Loucy (cell line): ENCODE results near the gene RSRC2.

Source experiments
- H2AFZ ChIP-seq: fragments of 200-600 bp; sonication (generic); 2 replicates; pipeline ENCODE4 v1.6.0; 2016; ENCODE audit warnings: antibody characterized with exemption, mild to moderate bottlenecking, low read length, moderate library complexity
- H3F3A ChIP-seq: fragments of 200-600 bp; 2 replicates; pipeline ENCODE4 v1.6.0; 2016; ENCODE audit warnings: antibody characterized with exemption, low read depth, mild to moderate bottlenecking
- H3K27me3 ChIP-seq: fragments of 200-600 bp; sonication (generic); 2 replicates; pipeline ENCODE4 v1.6.1; 2014; ENCODE audit warnings: low read length, mild to moderate bottlenecking; ENCODE audit not compliant: insufficient read depth, poor library complexity, severe bottlenecking
- H3K36me3 ChIP-seq: fragments of 200-600 bp; sonication (generic); 2 replicates; pipeline ENCODE4 v1.6.1; 2016; ENCODE audit warnings: low read length; ENCODE audit not compliant: insufficient read depth
- H3K4me1 ChIP-seq: fragments of 200-600 bp; sonication (generic); 2 replicates; pipeline ENCODE4 v1.5.1; 2014; ENCODE audit warnings: low read length, mild to moderate bottlenecking; ENCODE audit not compliant: insufficient read depth, poor library complexity, severe bottlenecking
- H3K4me2 ChIP-seq: fragments of 200-600 bp; sonication (generic); 2 replicates; pipeline ENCODE4 v1.6.0; 2014; ENCODE audit warnings: antibody characterized with exemption, low read length, low read depth, mild to moderate bottlenecking; ENCODE audit not compliant: poor library complexity, severe bottlenecking
- H3K4me3 ChIP-seq: fragments of 200-600 bp; sonication (generic); 2 replicates; pipeline ENCODE4 v1.5.1; 2014; ENCODE audit warnings: low read length, mild to moderate bottlenecking, mixed read lengths; ENCODE audit not compliant: poor library complexity, severe bottlenecking
- H3K79me2 ChIP-seq: fragments of 200-600 bp; sonication (generic); 2 replicates; pipeline ENCODE4 v1.6.1; 2014; ENCODE audit warnings: low read length; ENCODE audit not compliant: insufficient read depth
- H3K9ac ChIP-seq: fragments of 200-600 bp; sonication (generic); 2 replicates; pipeline ENCODE4 v1.6.0; 2014; ENCODE audit warnings: mild to moderate bottlenecking, low read depth, low read length, moderate library complexity; ENCODE audit not compliant: poor library complexity, severe bottlenecking
- H3K9me2 ChIP-seq: fragments of 200-600 bp; sonication (generic); replicated peaks from 2 replicates; pipeline ENCODE4 v1.6.1; 2016; ENCODE audit warnings: low read depth, low read length, mixed read lengths
- H3K9me3 ChIP-seq: fragments of 200-600 bp; sonication (generic); 2 replicates; pipeline ENCODE4 v1.6.1; 2014; ENCODE audit warnings: mild to moderate bottlenecking, antibody characterized with exemption, low read length, low read depth; ENCODE audit not compliant: insufficient read depth
- H4K20me1 ChIP-seq: fragments of 200-600 bp; sonication (generic); 2 replicates; pipeline ENCODE4 v1.6.0; 2014; ENCODE audit warnings: antibody characterized with exemption, low read length, mild to moderate bottlenecking; ENCODE audit not compliant: insufficient read depth, poor library complexity, severe bottlenecking
- CTCF ChIP-seq: fragments of 200-600 bp; sonication (generic); conservative IDR thresholded peaks from 2 replicates; pipeline ENCODE4 v1.5.1; 2014; ENCODE audit warnings: mild to moderate bottlenecking, antibody characterized with exemption, low read length
- EZH2phosphoT487 ChIP-seq: fragments of 200-600 bp; IDR thresholded peaks from 2 replicates; pipeline ENCODE4 v1.6.1; 2018; ENCODE audit warnings: antibody characterized with exemption, mild to moderate bottlenecking, moderate library complexity, borderline replicate concordance

Gene RSRC2

GRCh38 chr12:122483969-122484368 lies 42.8 kb downstream of the RSRC2 start:
- Histone ChIP-seq H3K79me2 (no peaks in the 10 kb centered on the region), H3K9me2 (no peaks in the 10 kb centered on the region), H3K4me1 (no peaks in the 10 kb centered on the region), H3K4me2 (no peak overlapping the region), H3K36me3 (peaks cover 83% of the 10 kb centered on the region), H3K27me3 (no peaks in the 10 kb centered on the region), H4K20me1 (no peaks in the 10 kb centered on the region), H2AFZ (no peak overlapping the region), H3K9me3 (no peaks in the 10 kb centered on the region), H3F3A (no peaks in the 10 kb centered on the region), H3K4me3 (no peak overlapping the region), H3K9ac (no peak overlapping the region)
- TF ChIP-seq CTCF (no peak), EZH2phosphoT487 (no peak)

GRCh38 chr12:122481861-122482260 lies 44.9 kb downstream of the RSRC2 start:
- Histone ChIP-seq H3K9me3 (no peaks in the 10 kb centered on the region), H3K9me2 (no peaks in the 10 kb centered on the region), H3K9ac (no peak overlapping the region), H4K20me1 (no peaks in the 10 kb centered on the region), H3K4me2 (no peak overlapping the region), H3K36me3 (peaks cover 85% of the 10 kb centered on the region), H3K4me1 (no peaks in the 10 kb centered on the region), H3K27me3 (no peaks in the 10 kb centered on the region), H3K4me3 (no peak overlapping the region), H3K79me2 (no peaks in the 10 kb centered on the region), H2AFZ (no peak overlapping the region), H3F3A (no peaks in the 10 kb centered on the region)
- TF ChIP-seq EZH2phosphoT487 = no peak
- TF ChIP-seq CTCF = no peak

GRCh38 chr12:122480753-122481152 lies 46.0 kb downstream of the RSRC2 start:
- Histone ChIP-seq H3K9me2 (no peaks in the 10 kb centered on the region), H3K27me3 (no peaks in the 10 kb centered on the region), H3K4me3 (no peak overlapping the region), H4K20me1 (no peaks in the 10 kb centered on the region), H3K79me2 (no peaks in the 10 kb centered on the region), H3K9me3 (no peaks in the 10 kb centered on the region), H2AFZ (no peak overlapping the region), H3F3A (no peaks in the 10 kb centered on the region), H3K4me2 (no peak overlapping the region), H3K9ac (no peak overlapping the region), H3K36me3 (peaks cover 91% of the 10 kb centered on the region), H3K4me1 (no peaks in the 10 kb centered on the region)
- TF ChIP-seq EZH2phosphoT487 = no peak
- no peak for TF ChIP-seq CTCF
